CD4-positive, alpha-beta T cell treated with Interferon alpha-2 for 1 hour (primary cell): Measurements from ENCODE around the gene HMBS.
A peak's percentile ranks its signal among the peaks of the same experiment; 100 is the strongest.
"Not testable (repeated sequence)": the region's sequence is repeated elsewhere in the genome, so short reads cannot be mapped to it uniquely, and the experiment has no call there.

Source experiments
- DNase-seq, 2 donors: peaks; one replicate each; pipeline ENCODE4 v3.0.0-alpha.2; 2020 to 2022

Gene HMBS

GRCh38 chr11:119103161-119103664 is 18.5 kb downstream of the HMBS start:
- DNase-seq: not testable (repeated sequence)

GRCh38 chr11:119103793-119104192 is 19.1 kb downstream of the HMBS start:
- DNase-seq: peak in 1 of 2 donors; percentile 19

- DNase-seq: peak; percentile 91 to 92
Measured at GRCh38 chr11:119106564-119107537, 22.2 kb downstream of the HMBS start, which contains the start of gene C2CD2L. TSS of gene C2CD2L (plus strand) at chr11:119107344. CDS start at chr11:119107742, 398 bp downstream.

- DNase-seq: no peak
Measured at GRCh38 chr11:119107538-119108145, 23.0 kb downstream of the HMBS start.

GRCh38 chr11:119108146-119108856 is 23.6 kb downstream of the HMBS start:
- peak in 1 of 2 donors; percentile 32 for DNase-seq

GRCh38 chr11:119108857-119109221 is 24.2 kb downstream of the HMBS start:
- no peak for DNase-seq

GRCh38 chr11:119109843-119110242 is 25.2 kb downstream of the HMBS start:
- DNase-seq: no peak

GRCh38 chr11:119110439-119110838 is 25.8 kb downstream of the HMBS start:
- DNase-seq: no peak

- no peak for DNase-seq
Measured at GRCh38 chr11:119111361-119111925, 26.8 kb downstream of the HMBS start.

- DNase-seq: no peak
Measured at GRCh38 chr11:119112314-119113020, 27.8 kb downstream of the HMBS start.

GRCh38 chr11:119113716-119114115 is 29.0 kb downstream of the HMBS start:
- no peak for DNase-seq

GRCh38 chr11:119114351-119114750 is 29.7 kb downstream of the HMBS start:
- no peak for DNase-seq

- DNase-seq: peak; percentile 41 to 57
Measured at GRCh38 chr11:119115484-119116234, 31.0 kb downstream of the HMBS start.

- DNase-seq: no peak
Measured at GRCh38 chr11:119116235-119116594, 31.5 kb downstream of the HMBS start.

GRCh38 chr11:119116601-119117000 is 31.9 kb downstream of the HMBS start:
- no peak for DNase-seq

- no peak for DNase-seq
Measured at GRCh38 chr11:119117004-119117706, 32.5 kb downstream of the HMBS start.

GRCh38 chr11:119118227-119118626 is 33.5 kb downstream of the HMBS start:
- no peak for DNase-seq

GRCh38 chr11:119118946-119119345 is 34.3 kb downstream of the HMBS start:
- DNase-seq: no peak

- DNase-seq: no peak
Measured at GRCh38 chr11:119120639-119121007, 35.9 kb downstream of the HMBS start.

- peak; percentile 100 for DNase-seq
Measured at GRCh38 chr11:119121008-119121810, 36.5 kb downstream of the HMBS start, which contains the start of gene HINFP. TSS of gene HINFP (plus strand) at chr11:119121580. CDS start at chr11:119126945, 5,365 bp downstream.
